Stimulated activated CD8-positive, alpha-beta memory T cell treated with anti-CD3 and anti-CD28 coated beads, Interleukin-7, amount 100 ng/mL, for 48 hours (primary cell): ENCODE data around the gene TGFBI.
A peak's percentile ranks its signal among the peaks of the same experiment; 100 is the strongest.

Experiments
- DNase-seq, 2 donors: peaks; one replicate each; pipeline ENCODE4 v3.0.0-alpha.2; 2020; ENCODE audit warnings: low read depth in 1 of 2; ENCODE audit errors: extremely low read depth in 1 of 2

Gene TGFBI

GRCh38 chr5:136023958-136024541 lies 4.7 kb upstream of the TGFBI start:
- no peak for DNase-seq

DNA sequence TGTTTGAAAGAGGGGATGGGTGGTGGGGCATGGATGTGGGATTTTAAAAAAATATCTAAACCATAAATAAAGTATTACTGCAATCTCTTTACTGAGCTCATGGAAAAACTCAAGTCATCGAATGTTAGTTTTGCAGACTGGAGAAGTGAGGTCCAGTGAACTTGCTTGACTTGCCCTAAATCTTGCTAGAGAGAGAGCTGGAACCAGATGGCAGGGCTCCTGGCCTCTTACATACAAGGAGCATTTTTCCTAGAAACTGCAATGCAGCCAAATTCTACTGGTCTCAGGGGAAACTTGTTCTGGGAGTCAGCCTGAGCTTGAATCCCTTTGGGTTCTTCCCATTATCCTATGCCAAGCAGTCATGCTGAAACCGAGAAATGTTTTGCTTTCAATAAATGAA lies 2.9 kb upstream of the TGFBI start:
- no peak for DNase-seq

GRCh38 chr5:136026636-136027035 lies 2.2 kb upstream of the TGFBI start:
- DNase-seq = no peak

- DNase-seq = no peak
These were observed 1.5 kb upstream of the TGFBI start for GRCh38 chr5:136027311-136027710.

- DNase-seq = no peak
These were observed 698 bp upstream of the TGFBI start for GRCh38 chr5:136028090-136028489.

DNA sequence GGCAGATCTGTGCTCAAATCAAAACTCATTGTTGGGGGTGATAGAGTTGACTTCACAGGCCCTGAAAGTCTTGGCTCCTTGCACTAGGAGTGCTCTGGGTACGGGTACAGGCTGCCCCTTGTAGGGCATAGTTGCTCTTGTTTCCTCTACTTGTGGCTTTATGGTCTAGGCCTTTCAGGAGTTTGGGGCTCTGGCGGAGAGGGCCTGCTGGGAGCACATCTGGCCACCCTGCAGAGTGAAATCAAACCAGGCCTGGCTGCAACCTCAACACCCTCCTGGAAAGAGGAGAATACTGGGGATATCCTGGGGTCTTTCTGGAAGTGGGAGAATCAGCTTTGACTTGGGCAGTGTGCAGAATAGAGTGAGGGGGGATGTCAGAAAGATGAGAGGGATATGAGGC lies 1.5 kb downstream of the TGFBI start:
- DNase-seq = no peak

GRCh38 chr5:136030956-136031611 lies 2.3 kb downstream of the TGFBI start:
- no peak for DNase-seq

- no peak for DNase-seq
These were observed 2.9 kb downstream of the TGFBI start for GRCh38 chr5:136031711-136032110.

- DNase-seq = no peak
These were observed 3.8 kb downstream of the TGFBI start for GRCh38 chr5:136032564-136032963.

- DNase-seq = no peak
These were observed 4.4 kb downstream of the TGFBI start for GRCh38 chr5:136033234-136033633.

DNA sequence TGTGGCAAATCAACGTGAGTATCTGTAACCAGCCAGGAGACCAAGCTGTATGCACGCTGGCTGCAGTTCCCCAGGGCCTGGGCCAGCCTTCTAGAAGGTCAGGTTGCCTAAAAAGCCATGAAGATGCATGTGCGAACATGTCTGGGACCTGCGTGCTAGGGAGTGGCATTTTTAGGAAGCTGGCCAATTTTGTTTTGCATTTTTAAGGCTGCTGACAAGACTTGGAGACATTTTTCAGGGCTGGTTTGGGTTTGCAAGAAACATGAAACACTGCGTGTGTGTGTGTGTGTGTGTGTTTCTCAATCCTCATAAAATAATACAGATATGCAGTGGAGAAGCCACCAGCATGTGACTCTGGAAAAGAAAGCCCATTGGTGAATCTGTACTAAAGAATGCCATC lies 5.1 kb downstream of the TGFBI start:
- DNase-seq = no peak

- no peak for DNase-seq
These were observed 5.7 kb downstream of the TGFBI start for GRCh38 chr5:136034492-136034891.

GRCh38 chr5:136034984-136035383 lies 6.2 kb downstream of the TGFBI start:
- DNase-seq = no peak

DNA sequence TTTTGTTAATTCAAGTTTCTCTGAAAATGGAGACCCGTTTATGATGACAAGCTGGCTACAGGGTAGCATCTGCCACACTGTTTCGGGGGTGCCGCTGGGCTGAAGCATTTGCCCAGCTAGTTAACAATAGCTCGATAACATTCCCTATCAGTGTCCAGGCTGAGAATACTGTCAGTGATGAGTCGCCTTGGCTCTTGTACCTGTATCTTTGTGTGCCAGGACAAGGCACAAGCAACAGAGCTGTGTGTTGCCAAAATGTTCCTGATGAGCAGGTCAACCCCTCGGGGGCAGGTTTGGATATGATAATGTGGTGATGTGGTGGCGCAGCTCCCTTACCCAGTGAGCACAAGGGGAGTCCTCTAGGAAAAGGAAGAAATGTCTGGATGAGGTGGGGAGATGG lies 7.0 kb downstream of the TGFBI start:
- no peak for DNase-seq

DNA sequence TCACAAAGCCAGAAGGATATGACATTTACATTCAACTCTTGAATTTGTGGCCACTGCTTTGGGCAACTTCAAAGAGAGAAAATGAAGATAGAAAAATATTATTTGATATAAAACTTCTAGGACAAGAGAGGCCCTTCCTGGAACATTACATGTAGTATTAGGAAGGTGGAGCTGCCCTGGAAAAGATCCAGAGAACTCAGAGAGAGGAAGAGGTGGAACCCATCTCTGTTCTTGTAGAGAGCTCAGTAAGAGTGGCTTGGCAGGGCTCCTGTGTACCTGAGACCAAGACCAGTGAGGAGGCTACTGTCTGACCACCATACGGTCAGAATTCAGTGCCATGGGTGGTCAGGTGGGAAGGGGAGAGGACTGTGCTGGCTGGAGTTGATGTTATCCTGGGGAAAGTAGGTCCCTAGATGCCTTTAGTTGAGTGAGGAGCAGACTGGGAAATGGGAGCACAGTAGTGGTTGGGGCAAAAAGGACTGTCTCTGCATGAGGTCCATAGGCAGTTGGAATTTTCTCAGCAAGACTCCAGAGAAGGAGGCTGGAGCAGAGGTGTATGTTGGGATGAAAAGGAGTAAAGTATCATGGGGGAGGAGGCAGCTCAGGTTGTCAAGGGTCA lies 7.6 kb downstream of the TGFBI start:
- no peak for DNase-seq

GRCh38 chr5:136037001-136037705 lies 8.4 kb downstream of the TGFBI start:
- DNase-seq = peak; percentile 6 to 47

GRCh38 chr5:136038635-136039034 lies 9.8 kb downstream of the TGFBI start:
- DNase-seq = no peak

DNA sequence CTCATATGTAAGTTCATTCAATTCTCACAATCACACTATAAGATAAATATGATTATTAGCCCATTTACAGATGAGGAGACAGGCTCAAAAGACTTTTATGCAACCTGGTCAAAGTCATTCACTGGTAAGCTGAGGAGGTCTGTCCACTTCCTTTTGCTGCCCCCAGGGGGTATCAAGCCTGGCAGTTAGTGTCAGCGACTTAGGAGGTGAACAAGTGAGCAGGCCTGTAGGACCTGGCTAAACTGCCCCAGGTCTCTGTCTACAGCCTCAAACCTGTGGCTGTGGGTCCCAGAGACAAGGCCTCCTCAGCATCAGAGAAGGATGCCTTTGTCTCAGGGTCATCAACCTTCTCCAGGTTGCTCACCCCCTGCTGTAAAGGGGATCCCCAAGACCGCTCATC lies 10.4 kb downstream of the TGFBI start:
- no peak for DNase-seq

GRCh38 chr5:136040746-136041415 lies 12.1 kb downstream of the TGFBI start:
- no peak for DNase-seq

GRCh38 chr5:136042156-136042555 lies 13.4 kb downstream of the TGFBI start:
- no peak for DNase-seq

- no peak for DNase-seq
These were observed 13.9 kb downstream of the TGFBI start for GRCh38 chr5:136042665-136043121.
